Measurements from ENCODE around the gene LCT.

- TF ChIP-seq CTCF (IDR thresholded peaks at IDR 0.05; ENCODE audit: insufficient read depth, low read length) (no peak), GABPA (IDR thresholded peaks at IDR 0.05; ENCODE audit: low read depth) (no peak)
Measured at GRCh38 chr2:135762022-135762421, 75.0 kb downstream of the LCT start.
